HG03520 (cell line): ENCODE results near the gene SINHCAF.

Experiments
- ATAC-seq: cut with Tn5 transposase; IDR thresholded peaks from one replicate; pipeline ENCODE4 v1.9.1; 2021; ENCODE audit warnings: mild to moderate bottlenecking, moderate library complexity; ENCODE audit not compliant: unreplicated experiment

Gene SINHCAF

DNA sequence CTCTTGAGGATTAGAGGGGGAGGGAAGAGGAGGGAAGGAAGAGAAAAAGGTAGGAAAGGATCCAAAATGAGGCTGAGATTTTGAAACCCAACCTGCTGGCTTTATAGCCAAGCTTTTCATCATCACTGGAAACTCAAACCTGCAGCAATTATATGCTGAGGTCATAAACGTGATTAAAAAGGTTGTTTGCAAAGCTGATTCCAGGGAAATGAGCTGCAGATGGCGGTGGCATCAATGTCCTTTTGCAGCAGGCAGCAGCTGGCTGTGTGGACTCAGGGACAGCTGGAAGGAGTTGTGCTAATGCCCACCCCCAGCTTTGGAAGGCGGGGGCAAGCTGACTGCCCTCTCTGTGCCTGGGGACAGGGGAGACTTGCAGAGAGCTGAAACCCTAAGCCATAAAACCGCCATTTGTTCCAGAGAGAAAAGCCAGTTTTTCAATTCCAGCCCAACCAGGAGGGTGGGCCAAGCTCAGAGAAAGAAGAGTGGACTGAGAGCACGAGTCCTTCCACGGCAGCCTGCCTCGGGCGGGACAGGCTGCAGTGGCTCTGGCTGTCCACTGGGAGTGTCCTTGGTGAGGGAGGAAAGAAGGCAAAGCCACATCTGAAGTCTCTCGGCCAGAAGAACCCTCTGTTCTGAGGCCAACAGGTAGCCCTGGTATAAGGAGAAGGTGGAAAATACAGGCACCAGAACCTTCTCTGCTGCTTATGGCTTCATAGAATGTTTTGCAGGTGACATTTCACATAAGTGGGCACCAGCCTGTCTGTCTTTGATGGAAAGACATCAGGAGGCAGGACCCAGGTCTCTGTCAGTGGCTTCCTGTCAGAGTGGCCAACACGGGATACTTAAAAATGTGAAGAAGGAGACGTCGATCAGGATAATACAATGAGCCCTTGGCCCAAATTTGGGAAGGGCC, 90.7 kb downstream of the SINHCAF start:
- ATAC-seq = no peak

GRCh38 chr12:31234053-31234840, 91.7 kb downstream of the SINHCAF start:
- ATAC-seq = no peak

DNA sequence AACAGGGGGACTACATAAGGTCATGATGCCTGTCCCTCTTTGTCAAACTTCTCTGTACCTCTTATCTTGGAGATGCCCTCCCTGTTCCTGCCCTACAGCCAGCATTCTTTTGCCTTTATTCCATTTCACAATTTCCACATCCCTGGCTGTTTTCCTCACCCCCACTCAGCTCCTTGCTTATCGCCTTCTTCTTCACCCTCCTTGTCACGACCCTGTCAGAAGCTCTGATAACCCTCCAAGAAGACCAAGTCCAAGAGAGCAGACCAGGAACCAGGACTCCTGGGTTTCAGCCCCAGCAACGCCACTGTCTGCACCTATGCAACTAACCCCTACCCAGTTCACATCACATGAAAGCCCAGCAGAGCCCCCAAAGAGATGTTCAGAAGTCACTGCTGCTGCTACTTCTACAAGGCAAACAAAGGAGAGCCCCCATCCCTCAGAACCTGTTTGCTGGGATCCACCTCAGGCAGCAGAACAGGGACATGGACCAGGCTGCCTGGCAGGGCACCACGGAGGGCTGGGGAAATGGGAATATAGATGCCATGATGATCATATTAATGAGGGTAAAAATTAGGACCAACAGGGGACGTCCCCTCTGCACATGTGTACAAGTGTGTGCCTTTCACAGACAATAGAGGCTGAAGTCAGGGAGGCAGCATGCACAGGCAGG, 92.8 kb downstream of the SINHCAF start:
- no peak for ATAC-seq

DNA sequence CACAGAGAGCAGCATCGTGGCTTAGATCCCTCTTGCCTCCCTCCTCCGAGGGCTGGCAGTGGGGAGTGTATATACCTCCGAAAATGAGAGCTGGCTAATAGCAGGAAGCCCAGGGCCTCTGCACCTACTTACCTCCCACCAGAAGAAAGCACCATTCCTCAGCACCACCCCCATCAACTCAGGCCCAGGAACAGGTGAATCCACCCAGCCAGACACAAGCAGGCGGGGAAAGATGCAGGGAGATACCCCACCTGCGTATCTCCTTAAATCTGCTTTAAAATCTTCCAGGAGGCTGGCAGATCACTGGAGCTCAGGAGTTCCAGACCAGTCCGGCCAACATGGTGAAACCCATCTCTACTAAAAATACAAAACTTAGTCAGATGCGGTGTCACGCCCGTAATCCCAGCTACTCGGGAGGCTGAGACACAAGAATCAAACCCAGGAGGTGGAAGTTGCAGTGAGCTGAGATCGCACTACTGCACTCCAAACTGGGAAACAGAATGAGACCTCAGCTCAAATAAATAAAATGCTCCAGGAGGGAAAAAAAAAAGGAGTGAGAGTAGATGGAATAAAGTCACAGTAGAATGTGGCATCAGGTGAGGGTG, 93.5 kb downstream of the SINHCAF start:
- ATAC-seq = no peak

DNA sequence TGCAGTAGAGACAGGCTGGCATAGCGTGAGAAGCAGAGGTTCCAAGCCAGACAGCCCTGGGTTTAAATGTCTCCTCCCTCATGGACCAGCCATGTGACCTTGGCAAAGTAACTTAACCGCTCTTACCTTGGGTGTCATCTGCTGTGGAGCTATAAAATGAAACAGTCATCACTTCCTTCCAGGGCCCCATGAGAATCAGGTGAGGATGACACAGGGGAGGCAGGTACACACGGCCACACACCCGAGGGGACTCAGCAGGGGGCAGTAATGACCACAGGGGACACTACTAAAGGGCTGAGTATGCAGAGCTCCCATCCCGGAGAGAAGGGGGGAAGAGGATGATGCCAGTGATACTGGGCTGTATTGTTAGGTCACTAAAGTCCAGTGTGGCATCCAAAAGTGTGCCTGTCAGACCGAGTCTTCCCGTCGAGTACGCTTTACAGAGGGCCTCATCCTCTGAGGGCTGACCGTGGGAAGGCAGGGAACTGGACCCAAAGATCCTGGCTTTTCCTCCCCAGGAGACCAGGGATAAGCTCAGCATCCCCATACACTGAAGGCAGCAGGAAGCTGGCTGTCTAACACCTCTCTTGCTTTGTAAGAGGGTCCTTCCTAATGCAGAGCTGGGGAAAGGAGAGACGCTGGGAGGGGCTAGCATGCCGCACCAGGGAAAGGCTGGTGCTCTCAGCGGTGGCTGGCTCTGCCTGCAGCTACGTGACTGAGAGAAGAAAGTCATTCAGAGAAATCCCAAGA, 94.2 kb downstream of the SINHCAF start:
- no peak for ATAC-seq
